HepG2 (cell line): ENCODE data around the gene WDR26. TPM values are rescaled to one million over a fixed set of nuclear protein-coding genes. Genes with fewer than 3 reads are reported as not detected.
A peak's percentile ranks its signal among the peaks of the same experiment; 100 is the strongest.
"Not testable (repeated sequence)": the region's sequence is repeated elsewhere in the genome, so short reads cannot be mapped to it uniquely, and the experiment has no call there.

ENCODE experiments used
- ATAC-seq: fragments of 200-7000 bp; cut with Tn5 transposase; 3 replicates; pipeline ENCODE4 v1.9.1; 2020; ENCODE audit warnings: mild to moderate bottlenecking, moderate library complexity
- BruUV-seq: library from RNA; stranded (reverse); fragments of 400-500 nt; replicated peaks from 2 replicates; lab custom pipeline; 2021; lab: Mats Ljungman, UMichigan
- CTCF ChIA-PET: fragments of 300-600 bp; formaldehyde crosslinking; extraction: SDS; loops from one replicate; lab custom pipeline; 2021; ENCODE audit warnings: low total read pairs, inconsistent platforms, low intra/inter-chr PET ratio; lab: Yijun Ruan, JAX
- POLR2A ChIA-PET: fragments of 350-600 bp; sonication (Branson Sonifier 250); formaldehyde crosslinking; loops from one replicate; lab custom pipeline; 2020; ENCODE audit warnings: antibody characterized with exemption, inconsistent platforms; lab: Yijun Ruan, JAX
- DNase-seq: peaks from one replicate; pipeline ENCODE4 v3.0.0-alpha.2; 2015; ENCODE audit warnings: low spot score
- FAIRE-seq: peaks from 3 replicates; lab custom pipeline; 2011; peaks lifted over from hg19 to GRCh38; lab: Jason Lieb, UNC
- H2AFZ ChIP-seq: one replicate; pipeline ENCODE4 v1.6.1; 2011; ENCODE audit warnings: low read length, inconsistent platforms
- H3K27ac ChIP-seq: fragments of 300-600 bp; 3 replicates; pipeline ENCODE4 v1.8.0; 2011; ENCODE audit warnings: mixed run types, mild to moderate bottlenecking, mixed read lengths, low read length, inconsistent platforms; ENCODE audit not compliant: insufficient read depth; ENCODE audit errors: extremely low read length
- H3K27me3 ChIP-seq, 2 experiments: fragments of 200-600 bp in 1 of 2; 2 replicates in 1 of 2; 3 replicates in 1 of 2; pipeline versions ENCODE4 v1.6.0 to v1.8.0; 2011; ENCODE audit warnings: low read length in 2 of 2, mild to moderate bottlenecking in 2 of 2, moderate library complexity in 2 of 2, inconsistent platforms in 1 of 2; ENCODE audit not compliant: insufficient read depth in 2 of 2, control insufficient read depth in 1 of 2
- H3K36me3 ChIP-seq, 2 experiments: fragments of 200-600 bp in 1 of 2; replicated peaks in 1 of 2; 2 replicates in 1 of 2; 3 replicates in 1 of 2; pipeline versions ENCODE4 v1.5.1 to v1.8.0; 2011; ENCODE audit warnings: low read length in 2 of 2, inconsistent platforms in 1 of 2; ENCODE audit not compliant: insufficient read depth in 2 of 2, control insufficient read depth in 1 of 2
- H3K4me1 ChIP-seq: 2 replicates; pipeline ENCODE4 v1.5.1; 2012; ENCODE audit warnings: low read length, inconsistent platforms; ENCODE audit not compliant: insufficient read depth
- H3K4me2 ChIP-seq: 2 replicates; pipeline ENCODE4 v1.6.0; 2011; ENCODE audit warnings: low read depth, low read length, inconsistent platforms
- H3K4me3 ChIP-seq, 3 experiments: fragments of 200-600 bp in 1 of 3; sonication (generic), shearing (Covaris generic) in 1 of 3; replicated peaks in 1 of 3; 2 replicates each; pipeline ENCODE4 v1.5.1; 2011 to 2016; ENCODE audit warnings: low read length in 3 of 3, inconsistent platforms in 2 of 3, low read depth in 2 of 3, mild to moderate bottlenecking in 2 of 3, control low read depth in 1 of 3, mixed read lengths in 1 of 3; ENCODE audit not compliant: insufficient read depth in 1 of 3
- H3K79me2 ChIP-seq: one replicate; pipeline ENCODE4 v1.6.1; 2011; ENCODE audit warnings: low read length, inconsistent platforms; ENCODE audit not compliant: insufficient read depth
- H3K9ac ChIP-seq: 2 replicates; pipeline ENCODE4 v1.6.0; 2011; ENCODE audit warnings: mild to moderate bottlenecking, low read depth, low read length, inconsistent platforms; ENCODE audit not compliant: insufficient read depth
- H3K9me3 ChIP-seq: 2 replicates; pipeline ENCODE4 v1.5.1; 2012; ENCODE audit warnings: mild to moderate bottlenecking, low read length
- H4K20me1 ChIP-seq: 2 replicates; pipeline ENCODE4 v1.6.0; 2011; ENCODE audit warnings: inconsistent platforms, mild to moderate bottlenecking, low read length, moderate library complexity; ENCODE audit not compliant: insufficient read depth
- FOXP1 ChIP-seq, 2 experiments: fragments of 450-650 bp in 1 of 2; IDR thresholded peaks; 2 replicates each; pipeline ENCODE4 v1.6.1; 2017 to 2018; ENCODE audit warnings: antibody characterized with exemption in 1 of 2
- GABPB1 ChIP-seq: IDR thresholded peaks from 2 replicates; pipeline ENCODE4 v1.6.1; 2016; ENCODE audit warnings: mild to moderate bottlenecking, missing genetic modification reagents, moderate library complexity, missing compliant biosample characterization
- HNRNPL ChIP-seq: fragments of 200-400 bp; formaldehyde crosslinking; IDR thresholded peaks from 2 replicates; pipeline ENCODE4 v1.6.1; 2017; ENCODE audit warnings: mild to moderate bottlenecking, low read depth, low read length
- HNRNPLL ChIP-seq: fragments of 200-400 bp; formaldehyde crosslinking; IDR thresholded peaks from 2 replicates; pipeline ENCODE4 v1.6.1; 2017; ENCODE audit warnings: mild to moderate bottlenecking, low read depth, low read length; ENCODE audit not compliant: poor library complexity, severe bottlenecking
- RXRA ChIP-seq: sonication (generic); formaldehyde crosslinking; IDR thresholded peaks from 2 replicates; pipeline ENCODE4 v1.5.1; 2020; ENCODE audit warnings: missing genetic modification reagents
- ZBTB38 ChIP-seq: sonication (generic); formaldehyde crosslinking; IDR thresholded peaks from 2 replicates; pipeline ENCODE4 v1.5.1; 2020; ENCODE audit warnings: mild to moderate bottlenecking, missing genetic modification reagents
- ZMYM3 ChIP-seq: sonication (generic); formaldehyde crosslinking; IDR thresholded peaks from 2 replicates; pipeline ENCODE4 v1.5.1; 2020; ENCODE audit warnings: mild to moderate bottlenecking, missing genetic modification reagents
- ZNF292 ChIP-seq: sonication (generic); formaldehyde crosslinking; IDR thresholded peaks from 2 replicates; pipeline ENCODE4 v1.8.1; 2022; ENCODE audit warnings: mild to moderate bottlenecking, low read depth, missing genetic modification reagents, borderline replicate concordance
- ZNF30 ChIP-seq: sonication (generic); formaldehyde crosslinking; IDR thresholded peaks from 2 replicates; pipeline ENCODE4 v1.5.0; 2020; ENCODE audit warnings: mild to moderate bottlenecking, missing genetic modification reagents
- ZNF510 ChIP-seq: sonication (generic); formaldehyde crosslinking; IDR thresholded peaks from 2 replicates; pipeline ENCODE4 v1.4.0; 2020; ENCODE audit warnings: low read depth, mild to moderate bottlenecking, missing genetic modification reagents
- ZNF768 ChIP-seq: sonication (generic); formaldehyde crosslinking; IDR thresholded peaks from 2 replicates; pipeline ENCODE4 v1.4.0; 2020; ENCODE audit warnings: missing genetic modification reagents
- WGBS: methylation state at CpG from one replicate; pipeline ENCODE4 v1.1.6; 2017; ENCODE audit warnings: low lambda C conversion rate; 5-methylcytosine and 5-hydroxymethylcytosine counted together
- in situ Hi-C: cut with HindIII; loops from 2 replicates; pipeline ENCODE4 v1.10.0; 2017; ENCODE audit warnings: low pct_unique_long_range_greater_than_20kb; ENCODE audit not compliant: extremely low pct_ligation_motif_present
- intact Hi-C: fragments of 100-400 bp; cut with micrococcal nuclease; formaldehyde crosslinking; loops from one replicate; pipeline ENCODE4 v1.10.0; 2022; ENCODE audit not compliant: unreplicated experiment
- polyA plus RNA-seq, 8 experiments: library from polyadenylated mRNA; depleted of rRNA in 3 of 8; stranded (reverse) in 7 of 8; unstranded in 1 of 8; fragments of >200 nt; fragmentation: Illumina TruSeq in 4 of 8; extraction: Trizol in 4 of 8; gene quantifications; 2 replicates each; pipeline versions ENCODE4 v1.2.1 to v1.2.3, GENCODE V29; 2011 to 2016; ENCODE audit warnings: low read depth in 4 of 8, missing spikeins in 1 of 8, mixed read lengths in 1 of 8; ENCODE audit not compliant: insufficient read depth in 1 of 8
- total RNA-seq, 5 experiments: library from RNA; depleted of rRNA; stranded (reverse); fragments of >200 nt; fragmentation: Illumina TruSeq; extraction: Trizol; gene quantifications; 2 replicates each; pipeline ENCODE4 v1.2.3, GENCODE V29; 2016; ENCODE audit warnings: low read depth in 1 of 5
- TF ChIP-seq, protein P1 (sequence below): sonication (generic); formaldehyde crosslinking; IDR thresholded peaks from 2 replicates; pipeline ENCODE4 v1.5.1; 2020; ENCODE audit warnings: mild to moderate bottlenecking, missing genetic modification reagents
- TF ChIP-seq, protein P2 (sequence below): sonication (generic); formaldehyde crosslinking; IDR thresholded peaks from 2 replicates; pipeline ENCODE4 v1.5.1; 2020; ENCODE audit warnings: mild to moderate bottlenecking, missing genetic modification reagents, moderate library complexity

The WDR26 gene
- total and polyA plus RNA-seq, 2 of the 13 experiments (the other 11 are each of a cell fraction or from before 2014, with no cell fraction given): 13.2 to 23.7 TPM

DNA sequence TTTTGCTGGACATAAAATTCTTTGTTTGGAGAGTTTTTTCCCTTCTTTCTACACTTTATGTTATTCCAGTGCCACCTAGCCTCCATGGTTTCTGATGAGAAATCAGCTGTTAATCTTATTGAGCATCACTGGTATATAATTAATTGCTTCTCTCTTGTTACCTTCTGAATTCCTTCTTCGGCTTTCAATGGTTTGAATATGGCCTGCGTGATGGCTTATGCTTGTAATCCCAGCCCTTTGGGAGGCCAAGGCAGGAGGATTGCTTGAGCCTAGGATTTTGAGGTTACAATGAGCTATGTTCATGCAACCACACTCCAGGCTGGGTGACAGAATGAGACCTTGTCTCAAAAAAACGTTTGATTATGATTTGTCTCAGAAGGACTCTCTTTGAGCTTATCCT lies 90.9 kb downstream of the WDR26 start (continued):
- TF ChIP-seq, protein P1, sequence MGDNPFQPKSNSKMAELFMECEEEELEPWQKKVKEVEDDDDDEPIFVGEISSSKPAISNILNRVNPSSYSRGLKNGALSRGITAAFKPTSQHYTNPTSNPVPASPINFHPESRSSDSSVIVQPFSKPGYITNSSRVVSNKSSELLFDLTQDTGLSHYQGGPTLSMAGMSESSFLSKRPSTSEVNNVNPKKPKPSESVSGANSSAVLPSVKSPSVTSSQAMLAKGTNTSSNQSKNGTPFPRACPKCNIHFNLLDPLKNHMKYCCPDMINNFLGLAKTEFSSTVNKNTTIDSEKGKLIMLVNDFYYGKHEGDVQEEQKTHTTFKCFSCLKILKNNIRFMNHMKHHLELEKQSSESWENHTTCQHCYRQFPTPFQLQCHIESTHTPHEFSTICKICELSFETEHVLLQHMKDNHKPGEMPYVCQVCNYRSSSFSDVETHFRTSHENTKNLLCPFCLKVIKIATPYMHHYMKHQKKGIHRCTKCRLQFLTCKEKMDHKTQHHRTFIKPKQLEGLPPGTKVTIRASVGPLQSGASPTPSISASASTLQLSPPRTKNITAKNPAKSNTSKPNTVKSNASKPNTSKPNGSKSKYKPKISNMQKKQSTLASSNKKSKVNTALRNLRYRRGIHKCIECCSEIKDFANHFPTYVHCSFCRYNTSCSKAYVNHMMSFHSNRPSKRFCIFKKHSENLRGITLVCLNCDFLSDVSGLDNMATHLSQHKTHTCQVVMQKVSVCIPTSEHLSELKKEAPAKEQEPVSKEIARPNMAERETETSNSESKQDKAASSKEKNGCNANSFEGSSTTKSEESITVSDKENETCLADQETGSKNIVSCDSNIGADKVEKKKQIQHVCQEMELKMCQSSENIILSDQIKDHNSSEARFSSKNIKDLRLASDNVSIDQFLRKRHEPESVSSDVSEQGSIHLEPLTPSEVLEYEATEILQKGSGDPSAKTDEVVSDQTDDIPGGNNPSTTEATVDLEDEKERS (CRISPR knock-in tag): peak; percentile 52; the same call in 1 of the 2 replicates
- TF ChIP-seq ZBTB38: no peak
- no peak for TF ChIP-seq ZNF30 (CRISPR knock-in tag)
- no peak for TF ChIP-seq ZNF510 (CRISPR knock-in tag)
- no peak for TF ChIP-seq FOXP1 (IDR thresholded peaks at IDR 0.05)
- no peak for TF ChIP-seq FOXP1 (CRISPR knock-in tag; IDR thresholded peaks at IDR 0.05)

DNA sequence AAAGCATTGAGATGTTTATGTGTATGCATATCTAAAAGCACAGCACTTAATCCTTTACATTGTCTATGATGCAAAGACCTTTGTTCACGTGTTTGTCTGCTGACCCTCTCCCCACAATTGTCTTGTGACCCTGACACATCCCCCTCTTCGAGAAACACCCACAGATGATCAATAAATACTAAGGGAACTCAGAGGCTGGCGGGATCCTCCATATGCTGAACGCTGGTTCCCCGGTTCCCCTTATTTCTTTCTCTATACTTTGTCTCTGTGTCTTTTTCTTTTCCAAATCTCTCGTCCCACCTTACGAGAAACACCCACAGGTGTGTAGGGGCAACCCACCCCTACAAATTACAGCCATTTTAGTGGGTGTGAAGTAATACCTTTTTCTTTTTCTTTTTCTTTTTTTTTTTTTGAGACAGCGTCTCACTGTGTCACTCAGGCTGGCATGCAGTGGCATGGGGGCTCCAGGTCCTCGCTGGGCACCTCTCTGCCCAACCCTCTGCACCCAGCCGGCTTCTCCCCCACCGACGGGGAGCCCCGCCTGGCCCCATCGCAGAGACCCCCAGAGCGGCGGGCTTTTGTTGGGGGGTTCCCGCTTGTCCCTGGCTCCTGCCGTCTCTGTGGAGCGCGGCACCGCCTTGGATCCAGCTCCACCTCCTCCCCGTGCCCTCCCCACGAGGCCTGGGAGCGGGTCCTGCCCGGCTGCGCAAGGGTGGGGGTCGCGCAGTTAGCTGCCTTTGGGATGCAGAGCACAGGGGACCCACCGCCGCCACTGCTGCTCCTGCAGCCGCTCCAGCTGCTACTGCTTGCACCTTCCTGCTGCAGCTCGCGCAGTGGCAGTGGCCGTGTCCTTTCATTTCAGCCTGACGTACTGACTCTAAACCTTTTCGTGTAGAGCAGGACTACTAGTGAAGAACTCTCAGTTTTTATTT lies 93.9 kb downstream of the WDR26 start:
- H4K20me1 ChIP-seq, POLR2A ChIA-PET, H3K36me3 ChIP-seq, FAIRE-seq, H3K27me3 ChIP-seq, H3K27ac ChIP-seq, intact Hi-C loops, CTCF ChIA-PET, in situ Hi-C loops, DNase-seq, H2AFZ ChIP-seq, H3K79me2 ChIP-seq: not testable (repeated sequence)
- 0 out of 2 replicates have a peak overlapping the region, but pooled peaks have one; percentile 8 for H3K9ac ChIP-seq
- H3K9me3 ChIP-seq: peaks cover 18% of the 10 kb centered on the region
- 53% methylated on average over 20 of the region's 36 CpGs for WGBS
- TF ChIP-seq, protein P2, sequence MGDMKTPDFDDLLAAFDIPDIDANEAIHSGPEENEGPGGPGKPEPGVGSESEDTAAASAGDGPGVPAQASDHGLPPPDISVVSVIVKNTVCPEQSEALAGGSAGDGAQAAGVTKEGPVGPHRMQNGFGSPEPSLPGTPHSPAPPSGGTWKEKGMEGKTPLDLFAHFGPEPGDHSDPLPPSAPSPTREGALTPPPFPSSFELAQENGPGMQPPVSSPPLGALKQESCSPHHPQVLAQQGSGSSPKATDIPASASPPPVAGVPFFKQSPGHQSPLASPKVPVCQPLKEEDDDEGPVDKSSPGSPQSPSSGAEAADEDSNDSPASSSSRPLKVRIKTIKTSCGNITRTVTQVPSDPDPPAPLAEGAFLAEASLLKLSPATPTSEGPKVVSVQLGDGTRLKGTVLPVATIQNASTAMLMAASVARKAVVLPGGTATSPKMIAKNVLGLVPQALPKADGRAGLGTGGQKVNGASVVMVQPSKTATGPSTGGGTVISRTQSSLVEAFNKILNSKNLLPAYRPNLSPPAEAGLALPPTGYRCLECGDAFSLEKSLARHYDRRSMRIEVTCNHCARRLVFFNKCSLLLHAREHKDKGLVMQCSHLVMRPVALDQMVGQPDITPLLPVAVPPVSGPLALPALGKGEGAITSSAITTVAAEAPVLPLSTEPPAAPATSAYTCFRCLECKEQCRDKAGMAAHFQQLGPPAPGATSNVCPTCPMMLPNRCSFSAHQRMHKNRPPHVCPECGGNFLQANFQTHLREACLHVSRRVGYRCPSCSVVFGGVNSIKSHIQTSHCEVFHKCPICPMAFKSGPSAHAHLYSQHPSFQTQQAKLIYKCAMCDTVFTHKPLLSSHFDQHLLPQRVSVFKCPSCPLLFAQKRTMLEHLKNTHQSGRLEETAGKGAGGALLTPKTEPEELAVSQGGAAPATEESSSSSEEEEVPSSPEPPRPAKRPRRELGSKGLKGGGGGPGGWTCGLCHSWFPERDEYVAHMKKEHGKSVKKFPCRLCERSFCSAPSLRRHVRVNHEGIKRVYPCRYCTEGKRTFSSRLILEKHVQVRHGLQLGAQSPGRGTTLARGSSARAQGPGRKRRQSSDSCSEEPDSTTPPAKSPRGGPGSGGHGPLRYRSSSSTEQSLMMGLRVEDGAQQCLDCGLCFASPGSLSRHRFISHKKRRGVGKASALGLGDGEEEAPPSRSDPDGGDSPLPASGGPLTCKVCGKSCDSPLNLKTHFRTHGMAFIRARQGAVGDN (CRISPR knock-in tag): peak; percentile 43
- TF ChIP-seq HNRNPL (0 out of 2 replicates have a peak, but pooled peaks have one; percentile 43), HNRNPLL (peak; percentile 20), ZNF768 (CRISPR knock-in tag) (peak; percentile 53; the same call in 1 of the 2 replicates), ZMYM3 (CRISPR knock-in tag) (0 out of 2 replicates have a peak, but pooled peaks have one; percentile 33), ZNF292 (CRISPR knock-in tag) (0 out of 2 replicates have a peak, but pooled peaks have one; percentile 40), RXRA (CRISPR knock-in tag) (peak; percentile 15; the same call in 1 of the 2 replicates), GABPB1 (CRISPR knock-in tag) (peak; percentile 29; the same call in 1 of the 2 replicates)
- peak; percentile 80 for ATAC-seq
- peak overlapping the region; percentile 68 for H3K4me2 ChIP-seq
- peak overlapping the region; percentile 49 to 68 (median 64) for H3K4me3 ChIP-seq
- TSS peak; percentile 46 for BruUV-seq
- peaks cover 16% of the 10 kb centered on the region for H3K4me1 ChIP-seq
